Natural killer cell (primary cell): Measurements from ENCODE around the gene LAMA5. TPM values are rescaled to one million over a fixed set of nuclear protein-coding genes. Genes with fewer than 3 reads are reported as not detected.

Source experiments
- ATAC-seq, 3 donors: fragments of 150-1000 bp in 2 of 3; fragments of 200-7000 bp in 1 of 3; cut with Tn5 transposase; 1 replicate in 1 of 3; 2 replicates in 2 of 3; pipeline ENCODE4 v1.10.0; 2021; ENCODE audit warnings: mild to moderate bottlenecking in 2 of 3, moderate library complexity in 2 of 3
- DNase-seq, 2 donors: peaks; one replicate each; pipeline versions ENCODE4 v3.0.0 to v3.0.0-alpha.2; 2013 to 2021; ENCODE audit warnings: mixed read lengths in 1 of 2
- H3K27ac ChIP-seq: one replicate; pipeline ENCODE4 v1.5.1; 2013; ENCODE audit warnings: mild to moderate bottlenecking, low read length
- H3K27me3 ChIP-seq: one replicate; pipeline ENCODE4 v1.6.1; 2013; ENCODE audit warnings: low read length; ENCODE audit not compliant: control insufficient read depth, insufficient read depth
- H3K36me3 ChIP-seq: one replicate; pipeline ENCODE4 v1.6.1; 2013; ENCODE audit warnings: low read length; ENCODE audit not compliant: control insufficient read depth, insufficient read depth
- H3K4me1 ChIP-seq: one replicate; pipeline ENCODE4 v1.6.1; 2013; ENCODE audit warnings: low read length; ENCODE audit not compliant: control insufficient read depth, insufficient read depth
- H3K4me3 ChIP-seq: one replicate; pipeline ENCODE4 v1.5.1; 2013; ENCODE audit warnings: low read length
- H3K9me3 ChIP-seq: one replicate; pipeline ENCODE4 v1.6.1; 2013; ENCODE audit warnings: low read length; ENCODE audit not compliant: control insufficient read depth, insufficient read depth
- H3K27ac Mint-ChIP-seq, 2 donors: one replicate each; pipeline ENCODE4 v1.8.0; 2022; ENCODE audit warnings: mild to moderate bottlenecking in 2 of 2, mixed read lengths in 2 of 2, moderate library complexity in 1 of 2
- H3K27me3 Mint-ChIP-seq, 2 donors: one replicate each; pipeline ENCODE4 v1.8.0; 2022; ENCODE audit warnings: low read depth in 2 of 2, mixed read lengths in 2 of 2
- H3K36me3 Mint-ChIP-seq: one replicate; pipeline ENCODE4 v1.8.0; 2022; ENCODE audit warnings: mixed read lengths
- H3K4me1 Mint-ChIP-seq, 2 donors: one replicate each; pipeline ENCODE4 v1.8.0; 2022; ENCODE audit warnings: mixed read lengths in 2 of 2
- H3K4me3 Mint-ChIP-seq: one replicate; pipeline ENCODE4 v1.8.0; 2022; ENCODE audit warnings: mild to moderate bottlenecking, moderate library complexity, mixed read lengths
- H3K9me3 Mint-ChIP-seq, 2 donors: one replicate each; pipeline ENCODE4 v1.8.0; 2022; ENCODE audit warnings: mixed read lengths in 2 of 2
- WGBS: methylation state at CpG from one replicate; pipeline ENCODE4 v1.1.7; 2013; ENCODE audit warnings: missing lambda C conversion rate; ENCODE audit not compliant: insufficient coverage; 5-methylcytosine and 5-hydroxymethylcytosine counted together
- intact Hi-C: fragments of 100-400 bp; cut with micrococcal nuclease; formaldehyde crosslinking; loops from one replicate; pipeline ENCODE4 v1.14.2; 2022
- total RNA-seq, 4 donors: library from RNA; stranded (reverse); fragments of 120-200 nt in 1 of 4; gene quantifications; one replicate each; pipeline versions ENCODE4 v1.2.3 to v1.2.4, GENCODE V29; 2013 to 2022
- TF ChIP-seq, protein P1 (sequence below): fragments of 200-600 bp; IDR thresholded peaks from one replicate; pipeline ENCODE4 v1.8.0; 2022; ENCODE audit warnings: antibody characterized with exemption

LAMA5 gene
- total RNA-seq, 3 donors from 2014 or later (not counting 1 experiment from before 2014, with no cell fraction given), result 1.0 to 4.3 (median 1.4) TPM

- Histone ChIP-seq H3K27ac (no peak overlapping the region), H3K9me3 (no peaks in the 10 kb centered on the region), H3K4me3 (no peak overlapping the region), H3K4me1 (no peaks in the 10 kb centered on the region), H3K36me3 (no peaks in the 10 kb centered on the region), H3K27me3 (no peaks in the 10 kb centered on the region)
- TF ChIP-seq, protein P1, sequence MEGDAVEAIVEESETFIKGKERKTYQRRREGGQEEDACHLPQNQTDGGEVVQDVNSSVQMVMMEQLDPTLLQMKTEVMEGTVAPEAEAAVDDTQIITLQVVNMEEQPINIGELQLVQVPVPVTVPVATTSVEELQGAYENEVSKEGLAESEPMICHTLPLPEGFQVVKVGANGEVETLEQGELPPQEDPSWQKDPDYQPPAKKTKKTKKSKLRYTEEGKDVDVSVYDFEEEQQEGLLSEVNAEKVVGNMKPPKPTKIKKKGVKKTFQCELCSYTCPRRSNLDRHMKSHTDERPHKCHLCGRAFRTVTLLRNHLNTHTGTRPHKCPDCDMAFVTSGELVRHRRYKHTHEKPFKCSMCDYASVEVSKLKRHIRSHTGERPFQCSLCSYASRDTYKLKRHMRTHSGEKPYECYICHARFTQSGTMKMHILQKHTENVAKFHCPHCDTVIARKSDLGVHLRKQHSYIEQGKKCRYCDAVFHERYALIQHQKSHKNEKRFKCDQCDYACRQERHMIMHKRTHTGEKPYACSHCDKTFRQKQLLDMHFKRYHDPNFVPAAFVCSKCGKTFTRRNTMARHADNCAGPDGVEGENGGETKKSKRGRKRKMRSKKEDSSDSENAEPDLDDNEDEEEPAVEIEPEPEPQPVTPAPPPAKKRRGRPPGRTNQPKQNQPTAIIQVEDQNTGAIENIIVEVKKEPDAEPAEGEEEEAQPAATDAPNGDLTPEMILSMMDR, result no peak
- intact Hi-C loops, result no loop called here
- Mint-ChIP-seq H3K27ac (no peak overlapping the region), H3K4me3 (no peak overlapping the region), H3K36me3 (no peaks in the 10 kb centered on the region), H3K9me3 (peaks cover 3 to 4% of the 10 kb centered on the region in 2 donors), H3K27me3 (no peaks in the 10 kb centered on the region), H3K4me1 (no peaks in the 10 kb centered on the region)
- ATAC-seq, result no peak
- DNase-seq, result no peak
- 93% methylated on average over 10 of the region's 10 CpGs for WGBS
Observed at GRCh38 chr20:62347151-62347404, 20.0 kb downstream of the LAMA5 start.

GRCh38 chr20:62346398-62347150, 20.5 kb downstream of the LAMA5 start:
- Mint-ChIP-seq H3K4me1 (no peaks in the 10 kb centered on the region), H3K36me3 (no peaks in the 10 kb centered on the region), H3K4me3 (no peak overlapping the region), H3K27me3 (no peaks in the 10 kb centered on the region), H3K9me3 (peaks cover 3 to 4% of the 10 kb centered on the region in 2 donors), H3K27ac (no peak overlapping the region)
- Histone ChIP-seq H3K9me3 (no peaks in the 10 kb centered on the region), H3K4me3 (no peak overlapping the region), H3K36me3 (no peaks in the 10 kb centered on the region), H3K4me1 (no peaks in the 10 kb centered on the region), H3K27ac (no peak overlapping the region), H3K27me3 (no peaks in the 10 kb centered on the region)
- intact Hi-C loops, result no loop called here
- 92% methylated on average over 34 of the region's 34 CpGs for WGBS
- TF ChIP-seq, protein P1, result no peak
- ATAC-seq, result no peak
- DNase-seq, result no peak

DNA sequence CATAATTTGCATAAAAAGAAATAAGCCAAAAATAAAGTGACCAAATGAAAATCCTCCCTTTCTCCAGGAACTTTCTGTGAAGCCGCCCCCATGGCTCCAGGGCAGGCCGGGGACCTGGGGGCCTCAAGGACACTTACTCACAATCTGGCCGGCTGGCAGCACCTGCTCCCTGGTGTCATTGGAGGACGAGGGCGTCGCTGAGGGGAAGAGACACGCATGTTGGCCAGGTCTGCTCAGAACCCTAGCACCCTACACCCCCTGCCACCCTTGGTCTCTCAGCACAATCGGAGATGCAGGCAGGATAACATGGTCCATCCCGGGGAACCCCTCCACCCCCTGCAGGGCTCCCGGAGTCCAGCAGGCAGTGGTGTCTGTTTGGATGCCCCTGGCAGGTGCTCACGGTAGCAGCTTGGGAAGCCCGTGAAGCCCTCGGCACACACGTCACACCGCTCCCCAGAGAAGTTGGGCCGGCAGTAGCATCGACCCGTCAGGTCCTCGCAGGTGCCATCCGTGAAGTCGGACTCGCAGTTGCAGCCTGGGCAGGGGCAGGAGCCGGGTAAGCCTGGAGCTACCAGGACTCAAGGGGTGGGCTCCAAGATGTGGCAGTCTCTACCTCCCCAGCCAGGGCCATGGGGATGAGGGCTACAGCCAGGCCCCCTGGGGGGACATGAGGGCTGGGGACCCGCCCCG, 21.3 kb downstream of the LAMA5 start:
- ATAC-seq, result no peak
- no peaks in the 10 kb centered on the region for H3K27me3 Mint-ChIP-seq
- no peak overlapping the region for H3K27ac ChIP-seq
- H3K4me3 ChIP-seq, result no peak overlapping the region
- no peak overlapping the region for H3K27ac Mint-ChIP-seq
- intact Hi-C loops, result no loop called here
- TF ChIP-seq, protein P1, result no peak
- DNase-seq, result no peak
- no peaks in the 10 kb centered on the region for H3K9me3 ChIP-seq
- H3K4me1 ChIP-seq, result no peaks in the 10 kb centered on the region
- no peaks in the 10 kb centered on the region for H3K36me3 ChIP-seq
- H3K9me3 Mint-ChIP-seq, result peaks cover 3 to 4% of the 10 kb centered on the region in 2 donors
- WGBS, result 88% methylated on average over 25 of the region's 25 CpGs
- H3K4me1 Mint-ChIP-seq, result no peaks in the 10 kb centered on the region
- H3K27me3 ChIP-seq, result no peaks in the 10 kb centered on the region
- no peaks in the 10 kb centered on the region for H3K36me3 Mint-ChIP-seq
- H3K4me3 Mint-ChIP-seq, result no peak overlapping the region
